ENCODE data around the gene OSBPL2.

DNA sequence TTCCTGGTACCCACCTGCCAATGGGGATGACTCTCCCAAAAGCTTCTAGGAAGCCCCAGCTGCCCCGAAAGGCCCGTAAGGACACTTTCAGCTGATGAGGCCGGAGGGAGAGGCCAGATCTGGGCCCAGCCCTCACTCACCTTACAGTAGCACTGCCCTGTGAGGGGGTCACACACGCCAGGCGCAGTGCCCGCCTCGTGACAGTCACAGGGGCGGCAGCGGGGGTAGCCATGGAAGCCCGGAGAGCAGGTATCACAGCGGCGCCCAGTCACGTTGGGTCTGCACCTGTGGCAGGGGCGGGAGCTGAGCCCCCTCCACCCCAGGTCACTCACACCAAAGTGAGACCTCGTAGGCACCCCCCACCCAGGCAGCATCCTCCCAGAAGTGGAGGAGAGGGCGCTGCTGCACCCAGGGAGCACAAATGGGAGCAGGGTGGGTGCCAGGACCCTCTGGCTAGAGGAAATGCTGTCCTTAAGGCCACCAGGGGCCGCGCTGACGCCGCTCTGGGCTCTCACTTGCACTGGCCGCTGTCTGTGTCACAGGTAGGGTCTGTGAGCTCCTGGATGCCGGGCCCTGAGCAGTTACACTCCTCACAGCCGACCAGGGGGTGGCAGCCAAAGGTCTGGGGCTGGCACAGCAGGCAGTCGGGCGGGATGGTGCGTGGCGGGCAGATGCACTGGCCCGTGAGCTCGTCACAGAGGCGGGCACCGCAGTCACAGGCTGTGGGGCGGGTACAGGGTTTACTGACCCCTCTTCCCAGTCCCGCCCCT, 89.6 kb downstream of the OSBPL2 start:
- TF ChIP-seq EP300 (IDR thresholded peaks at IDR 0.05), result no peak
- TF ChIP-seq, protein P1, sequence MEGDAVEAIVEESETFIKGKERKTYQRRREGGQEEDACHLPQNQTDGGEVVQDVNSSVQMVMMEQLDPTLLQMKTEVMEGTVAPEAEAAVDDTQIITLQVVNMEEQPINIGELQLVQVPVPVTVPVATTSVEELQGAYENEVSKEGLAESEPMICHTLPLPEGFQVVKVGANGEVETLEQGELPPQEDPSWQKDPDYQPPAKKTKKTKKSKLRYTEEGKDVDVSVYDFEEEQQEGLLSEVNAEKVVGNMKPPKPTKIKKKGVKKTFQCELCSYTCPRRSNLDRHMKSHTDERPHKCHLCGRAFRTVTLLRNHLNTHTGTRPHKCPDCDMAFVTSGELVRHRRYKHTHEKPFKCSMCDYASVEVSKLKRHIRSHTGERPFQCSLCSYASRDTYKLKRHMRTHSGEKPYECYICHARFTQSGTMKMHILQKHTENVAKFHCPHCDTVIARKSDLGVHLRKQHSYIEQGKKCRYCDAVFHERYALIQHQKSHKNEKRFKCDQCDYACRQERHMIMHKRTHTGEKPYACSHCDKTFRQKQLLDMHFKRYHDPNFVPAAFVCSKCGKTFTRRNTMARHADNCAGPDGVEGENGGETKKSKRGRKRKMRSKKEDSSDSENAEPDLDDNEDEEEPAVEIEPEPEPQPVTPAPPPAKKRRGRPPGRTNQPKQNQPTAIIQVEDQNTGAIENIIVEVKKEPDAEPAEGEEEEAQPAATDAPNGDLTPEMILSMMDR (IDR thresholded peaks at IDR 0.05), result no peak
